Activated CD4-positive, alpha-beta T cell treated with anti-CD3 and anti-CD28 coated beads, Interleukin-2, Interleukin-6, amounts not matched to agents 100 ng/mL and 50 ng/mL, durations not matched to agents 16 hours and 8 hours (primary cell): ENCODE results near the gene CTDSPL.
"Not testable (repeated sequence)": the region's sequence is repeated elsewhere in the genome, so short reads cannot be mapped to it uniquely, and the experiment has no call there.

ENCODE experiments used
- DNase-seq: peaks from one replicate; pipeline ENCODE4 v3.0.0-alpha.2; 2020

The CTDSPL gene

DNA sequence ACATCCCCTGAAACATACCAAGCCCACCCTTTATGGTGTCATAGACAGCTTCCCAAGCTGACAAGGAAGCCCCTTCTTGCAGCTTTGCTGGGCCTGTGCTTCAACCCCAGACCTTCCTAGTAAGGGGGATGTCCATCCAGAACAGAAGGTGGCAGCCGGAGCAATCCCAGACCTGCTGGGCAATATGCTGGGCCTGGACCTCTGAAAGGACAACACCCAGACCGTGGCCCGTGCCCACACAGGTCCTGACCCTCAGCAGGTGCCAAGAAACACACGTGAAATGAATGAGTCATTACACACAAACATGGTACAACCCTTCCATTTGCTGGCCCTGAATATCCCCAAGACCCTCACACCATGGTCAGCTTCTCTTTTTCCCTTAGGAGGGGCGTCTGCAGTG lies 109.1 kb downstream of the CTDSPL start:
- DNase-seq, result no peak

- no peak for DNase-seq
Observed at GRCh38 chr3:37971467-37971866, 109.8 kb downstream of the CTDSPL start.

- DNase-seq, result not testable (repeated sequence)
Observed at GRCh38 chr3:37972056-37972455, 110.4 kb downstream of the CTDSPL start.

- DNase-seq, result no peak
Observed at GRCh38 chr3:37973246-37974054, 111.8 kb downstream of the CTDSPL start.

DNA sequence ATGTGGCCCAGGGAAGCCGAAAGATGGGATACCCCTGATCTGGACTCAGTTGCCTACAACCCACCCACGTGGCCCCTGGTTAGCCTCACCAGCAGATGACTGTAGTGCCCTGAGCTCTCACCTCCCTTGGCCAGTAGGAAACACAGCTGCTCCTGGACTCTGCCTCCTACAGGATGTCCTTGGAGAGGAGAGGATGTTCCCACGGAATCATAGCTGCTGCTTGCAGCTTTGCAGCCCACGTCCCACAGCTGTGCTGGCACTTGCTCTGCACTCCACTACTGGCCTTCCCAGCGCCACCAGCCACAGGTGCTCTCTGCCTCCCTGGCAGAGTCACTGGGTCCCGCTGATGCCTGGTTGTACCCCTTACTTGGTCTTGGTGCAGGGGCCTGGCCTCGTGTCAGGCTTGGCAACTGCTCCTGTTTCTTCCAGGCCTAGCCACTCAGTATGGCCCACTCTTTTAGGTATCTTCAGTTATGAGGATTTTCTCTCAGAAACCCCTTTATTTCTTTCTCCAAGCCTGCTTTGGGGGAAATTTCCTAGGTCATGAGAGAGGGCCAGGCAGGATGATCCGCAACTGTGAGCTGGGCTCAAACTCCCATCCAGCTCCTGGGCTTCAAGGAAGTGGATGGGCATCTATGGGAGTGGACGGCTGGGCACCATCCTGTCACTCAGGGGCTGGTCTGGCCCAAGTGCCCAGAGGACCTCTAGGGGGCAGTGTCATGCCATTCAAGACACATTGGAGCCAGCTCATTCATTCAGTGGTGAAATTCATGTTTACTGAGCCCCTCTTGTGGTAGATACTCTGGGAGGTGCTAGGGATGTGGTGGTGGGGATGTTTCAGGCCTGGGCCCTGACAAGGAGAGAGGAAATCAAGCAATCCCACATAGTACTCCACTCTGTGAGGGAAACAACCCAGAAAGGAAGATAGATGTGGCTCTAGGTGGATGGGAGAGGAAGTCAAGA lies 112.7 kb downstream of the CTDSPL start:
- peak; percentile 79 for DNase-seq

DNA sequence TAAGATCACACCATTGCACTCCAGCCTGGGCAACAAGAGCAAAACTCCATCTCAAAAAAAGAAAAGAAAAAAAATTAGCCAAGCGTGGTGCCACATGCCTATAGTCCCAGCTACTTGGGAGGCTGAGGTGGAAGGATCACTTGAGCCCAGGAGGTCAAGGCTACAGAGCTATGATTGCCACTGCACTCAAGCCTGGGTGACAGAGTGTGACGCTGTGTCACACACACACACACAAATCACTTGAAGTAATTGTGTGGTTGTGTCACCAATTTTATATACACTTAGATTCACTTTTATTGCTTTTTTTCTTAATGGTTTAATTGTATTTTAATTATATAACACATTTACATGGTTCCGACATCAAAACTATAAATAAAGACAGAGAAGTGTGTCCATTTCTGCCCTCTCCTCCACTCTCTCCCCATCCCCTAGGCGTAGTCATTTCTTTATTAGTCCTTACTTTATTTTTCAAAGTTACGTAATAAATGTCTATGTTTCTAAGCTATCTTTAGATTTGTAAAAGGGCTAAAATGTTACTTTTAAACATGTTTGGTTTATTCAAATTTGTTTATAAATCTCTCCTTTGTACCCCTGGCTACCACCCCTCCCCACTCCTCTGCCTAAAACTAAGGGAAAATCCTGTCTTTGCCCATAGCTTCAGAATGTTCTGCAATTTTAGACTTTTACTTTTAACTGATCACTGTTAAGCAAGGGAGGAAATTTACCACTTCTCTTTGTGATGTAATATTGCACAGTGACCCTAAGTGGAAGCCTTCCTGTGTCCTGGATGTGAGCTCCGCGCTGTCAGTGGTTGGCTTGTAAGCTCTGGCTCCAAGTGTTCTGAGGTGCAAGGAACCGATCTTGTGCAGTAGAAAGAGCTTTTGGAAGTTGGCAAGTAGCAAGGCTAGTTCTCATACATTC lies 118.1 kb downstream of the CTDSPL start:
- no peak for DNase-seq

- DNase-seq, result no peak
Observed at GRCh38 chr3:37980462-37981347, 119.0 kb downstream of the CTDSPL start.

- no peak for DNase-seq
Observed at GRCh38 chr3:37981348-37981664, 119.6 kb downstream of the CTDSPL start.

DNA sequence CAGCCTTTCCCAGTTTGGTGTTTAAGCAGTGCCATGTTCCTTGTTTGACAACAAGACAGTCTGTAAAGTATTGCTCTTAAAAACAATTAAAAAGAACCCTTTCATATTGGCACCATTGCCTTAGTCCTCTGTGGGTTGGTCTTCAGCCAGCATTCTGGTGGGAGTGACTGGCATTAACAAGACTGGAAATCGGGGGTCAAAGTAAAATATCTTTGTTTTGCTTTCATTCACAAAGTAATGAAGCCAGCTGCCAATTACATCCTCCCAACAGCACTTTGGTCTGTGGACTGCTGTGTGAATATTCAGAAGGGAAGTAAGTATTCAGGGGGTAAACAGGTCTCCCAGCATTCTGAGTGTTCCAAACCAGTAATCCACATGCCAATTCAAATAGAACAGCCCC lies 120.7 kb downstream of the CTDSPL start:
- no peak for DNase-seq

GRCh38 chr3:37984051-37984450 lies 122.4 kb downstream of the CTDSPL start:
- DNase-seq, result no peak

DNA sequence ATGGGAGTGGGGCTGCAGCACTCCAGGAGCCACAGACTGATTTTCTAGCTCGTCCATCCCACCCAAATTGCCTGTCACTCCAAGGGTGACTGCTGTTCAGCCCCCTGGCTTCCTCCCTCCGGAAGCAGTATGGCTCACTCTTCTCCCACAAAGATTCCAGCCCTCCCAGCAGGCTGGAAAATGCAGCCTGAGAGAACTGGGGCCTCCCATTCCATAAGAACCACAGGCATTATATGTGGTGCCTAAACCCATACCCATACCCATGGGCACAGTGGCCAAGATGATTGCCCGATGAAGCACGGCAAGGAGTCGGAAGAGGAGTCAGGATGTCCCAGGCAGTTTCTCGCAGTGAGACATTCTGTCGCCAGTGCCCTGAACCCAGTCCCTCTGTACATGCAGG lies 122.9 kb downstream of the CTDSPL start:
- no peak for DNase-seq

GRCh38 chr3:37985637-37986320 lies 124.1 kb downstream of the CTDSPL start:
- DNase-seq, result no peak

- DNase-seq, result no peak
Observed at GRCh38 chr3:37986479-37987314, 125.0 kb downstream of the CTDSPL start.

DNA sequence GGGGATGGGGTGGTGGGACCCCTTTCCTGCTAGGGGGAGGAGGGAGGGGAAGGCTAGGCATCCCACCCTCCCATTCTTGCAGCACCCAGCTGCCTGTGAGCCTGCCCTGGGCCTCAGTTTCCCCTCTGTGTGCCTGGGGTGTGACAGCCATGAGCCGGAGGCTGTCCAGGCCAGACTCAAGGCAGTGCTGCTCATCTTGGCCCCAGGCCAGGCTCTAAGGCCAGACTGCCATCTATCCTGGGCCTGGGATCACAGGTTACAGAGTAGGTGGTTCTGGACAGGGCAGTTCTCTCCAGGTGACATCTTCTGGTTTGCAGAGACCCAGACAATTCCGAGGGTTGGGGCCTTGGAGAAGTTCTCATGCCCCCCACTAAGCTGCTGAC lies 125.6 kb downstream of the CTDSPL start:
- no peak for DNase-seq

DNA sequence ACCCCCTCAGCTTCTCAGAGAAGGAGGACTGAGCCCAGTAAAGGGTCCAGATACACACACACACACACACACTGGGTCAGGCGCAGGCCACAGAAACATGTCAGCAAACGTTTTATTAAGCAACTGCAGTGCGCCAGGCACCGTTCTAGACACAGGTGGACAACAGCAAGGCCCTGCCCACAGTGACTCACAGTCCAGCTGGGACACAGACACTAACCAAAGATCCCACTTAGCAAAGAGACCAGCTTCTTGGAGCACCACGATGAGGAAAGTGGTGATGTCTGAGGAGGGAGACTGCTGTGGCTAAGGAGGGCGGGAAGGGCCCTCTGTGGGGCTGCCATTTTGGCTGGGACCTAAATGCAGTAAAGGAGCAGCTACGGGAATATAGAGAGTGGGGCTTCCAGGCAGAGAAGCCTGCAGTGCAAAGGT lies 126.1 kb downstream of the CTDSPL start:
- no peak for DNase-seq

DNA sequence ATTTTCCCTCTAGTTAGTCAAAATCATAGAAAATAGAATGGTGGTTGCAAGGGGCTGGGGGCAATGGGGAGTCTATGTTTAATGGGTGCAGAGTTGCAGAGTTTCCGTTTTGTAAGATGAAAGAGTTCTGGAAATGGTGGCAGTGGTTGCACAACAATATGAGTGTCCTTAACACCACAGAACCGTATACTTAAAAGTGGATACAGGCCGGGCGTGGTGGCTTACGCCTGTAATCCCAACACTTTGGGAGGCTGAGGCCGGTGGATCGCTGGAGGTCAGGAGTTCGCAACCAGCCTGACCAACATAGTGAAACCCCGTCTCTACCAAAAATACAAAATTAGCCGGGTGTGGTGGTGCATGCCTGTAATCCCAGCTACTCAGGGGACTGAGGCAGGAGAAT lies 126.7 kb downstream of the CTDSPL start:
- not testable (repeated sequence) for DNase-seq

- DNase-seq, result no peak
Observed at GRCh38 chr3:37988931-37989525, 127.3 kb downstream of the CTDSPL start.

GRCh38 chr3:37989821-37990480 lies 128.3 kb downstream of the CTDSPL start:
- no peak for DNase-seq

- DNase-seq, result no peak
Observed at GRCh38 chr3:37990527-37990926, 128.8 kb downstream of the CTDSPL start, which contains the start of gene VILL. TSS of gene VILL (plus strand) at chr3:37990786. CDS start at chr3:37993673, 2,887 bp downstream.
